ENCODE data around the gene SLPI. TPM values are rescaled to one million over a fixed set of nuclear protein-coding genes. Genes with fewer than 3 reads are reported as not detected.

SLPI gene, protein sequence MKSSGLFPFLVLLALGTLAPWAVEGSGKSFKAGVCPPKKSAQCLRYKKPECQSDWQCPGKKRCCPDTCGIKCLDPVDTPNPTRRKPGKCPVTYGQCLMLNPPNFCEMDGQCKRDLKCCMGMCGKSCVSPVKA
- not detected for total RNA-seq

DNA sequence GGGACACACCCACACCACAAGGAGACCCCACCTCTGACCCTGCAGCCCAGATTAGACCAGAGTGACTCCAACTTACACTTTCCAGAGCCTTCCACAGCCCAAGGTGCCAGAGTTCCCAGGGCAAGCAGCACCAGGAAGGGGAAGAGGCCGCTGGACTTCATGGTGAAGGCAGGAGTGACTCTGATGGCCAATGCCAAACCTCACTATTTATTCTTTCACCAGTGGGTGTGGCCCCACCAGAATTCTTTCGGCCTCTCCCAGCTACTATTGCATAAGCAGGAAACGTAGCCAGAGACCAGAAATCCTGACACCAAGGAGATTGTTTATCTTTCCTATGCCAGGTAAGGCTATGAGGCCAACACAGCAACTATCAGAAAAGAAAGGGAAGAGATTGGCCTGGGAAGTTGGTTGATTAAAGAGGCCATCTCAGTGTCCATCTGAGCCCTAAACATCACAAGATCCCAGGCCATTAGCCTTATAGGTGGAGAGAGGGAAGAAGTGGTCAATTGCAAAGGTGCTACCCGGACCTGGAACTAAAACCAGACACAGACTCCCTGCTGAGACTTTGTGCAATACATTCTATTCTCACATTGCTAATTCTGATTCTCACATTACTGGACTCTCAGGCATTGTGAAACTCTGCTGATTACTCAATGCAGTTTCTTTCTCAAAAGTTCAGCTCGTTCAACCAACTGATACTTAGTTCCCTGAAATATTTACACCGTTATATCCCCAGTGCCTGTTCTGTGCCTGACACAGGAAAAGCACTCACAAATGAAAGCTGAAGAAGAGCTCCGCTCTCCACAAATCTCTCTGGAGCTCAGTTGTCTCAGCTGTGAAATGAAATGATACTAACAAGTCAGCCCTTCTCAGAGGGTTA, at the start of gene SLPI:
Gene SLPI, minus strand, starts transcription at position 182 of the 880 bp plus-strand sequence. Its CDS starts 21 bp downstream, at position 161.

DNA sequence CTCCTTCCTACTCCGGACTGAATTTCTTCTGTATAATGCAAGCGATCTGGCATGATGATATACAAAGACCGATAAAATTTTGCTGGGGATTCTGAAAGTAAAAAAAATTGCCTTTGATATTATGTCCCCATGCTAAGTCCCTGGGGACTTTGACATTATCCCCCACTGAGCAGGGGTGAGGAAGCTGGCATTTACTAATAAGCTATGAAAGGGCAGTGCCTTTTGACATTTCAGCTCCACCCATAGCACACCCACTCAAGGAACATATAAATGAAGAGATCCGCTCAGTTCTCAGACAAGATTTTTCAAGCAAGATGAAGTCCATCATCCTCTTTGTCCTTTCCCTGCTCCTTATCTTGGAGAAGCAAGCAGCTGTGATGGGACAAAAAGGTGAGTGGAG, 33.3 kb downstream of the SLPI start, which contains the start of gene SEMG2:
Gene SEMG2, plus strand, starts transcription at position 298 of the 400 bp plus-strand sequence. Its CDS starts 17 bp downstream, at position 315.

DNA sequence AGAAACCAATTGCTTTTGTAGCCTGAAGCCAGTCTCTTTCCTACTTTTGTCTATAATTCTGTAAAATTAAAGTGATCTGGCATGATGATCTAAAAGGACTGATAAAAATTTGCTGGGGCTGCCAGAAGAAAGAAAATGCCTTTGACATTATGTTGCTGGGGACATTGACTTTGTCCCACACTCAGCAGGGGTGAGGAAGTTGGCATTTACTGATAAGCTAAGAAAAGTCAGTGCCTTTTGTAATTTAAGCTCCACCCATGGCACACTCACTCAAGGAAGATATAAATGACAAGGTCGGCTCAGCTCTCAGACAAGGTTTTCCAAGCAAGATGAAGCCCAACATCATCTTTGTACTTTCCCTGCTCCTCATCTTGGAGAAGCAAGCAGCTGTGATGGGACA, 47.6 kb downstream of the SLPI start, which contains the start of gene SEMG1:
Gene SEMG1, plus strand, starts transcription at position 309 of the 400 bp plus-strand sequence. Its CDS starts 21 bp downstream, at position 330.

Other genes with a start within 250 kb of the SLPI start
- gene KCNS1, start 153.4 kb downstream of the SLPI start, total RNA-seq: under 1 TPM; 0.12 to 0.13 TPM
- gene WFDC5, start 139.4 kb downstream of the SLPI start, total RNA-seq: not detected
- gene WFDC12, start 130.1 kb downstream of the SLPI start, total RNA-seq: not detected
- not detected for gene PI3, start 79.7 kb downstream of the SLPI start, total RNA-seq
- not detected for gene SEMG1, start 47.5 kb downstream of the SLPI start, total RNA-seq
- not detected for gene SEMG2, start 33.2 kb downstream of the SLPI start, total RNA-seq
- gene RBPJL, start 52.3 kb upstream of the SLPI start, total RNA-seq: not detected
- not detected for gene MATN4, start 53.7 kb upstream of the SLPI start, total RNA-seq
- 1 to 10 TPM; 5.6 to 6.0 TPM for gene SDC4, start 93.9 kb upstream of the SLPI start, total RNA-seq
- 10 to 100 TPM; 24.8 to 25.4 TPM for gene SYS1, start 108.6 kb upstream of the SLPI start, total RNA-seq
- under 1 TPM in 1 of 2 experiments, not detected in 1; 0.08 TPM for gene TP53TG5, start 123.8 kb upstream of the SLPI start, total RNA-seq
- gene DBNDD2, start 153.7 kb upstream of the SLPI start, total RNA-seq: 10 to 100 TPM; 14.6 to 15.3 TPM
- 10 to 100 TPM; 46.3 to 50.7 TPM for gene PIGT, start 161.6 kb upstream of the SLPI start, total RNA-seq
- not detected for gene WFDC2, start 215.2 kb upstream of the SLPI start, total RNA-seq